ENCODE measurements around the gene PTPRT. TPM values are rescaled to one million over a fixed set of nuclear protein-coding genes. Genes with fewer than 3 reads are reported as not detected.

Gene PTPRT
- total RNA-seq, 1 experiment from 2014 or later, result not detected

DNA sequence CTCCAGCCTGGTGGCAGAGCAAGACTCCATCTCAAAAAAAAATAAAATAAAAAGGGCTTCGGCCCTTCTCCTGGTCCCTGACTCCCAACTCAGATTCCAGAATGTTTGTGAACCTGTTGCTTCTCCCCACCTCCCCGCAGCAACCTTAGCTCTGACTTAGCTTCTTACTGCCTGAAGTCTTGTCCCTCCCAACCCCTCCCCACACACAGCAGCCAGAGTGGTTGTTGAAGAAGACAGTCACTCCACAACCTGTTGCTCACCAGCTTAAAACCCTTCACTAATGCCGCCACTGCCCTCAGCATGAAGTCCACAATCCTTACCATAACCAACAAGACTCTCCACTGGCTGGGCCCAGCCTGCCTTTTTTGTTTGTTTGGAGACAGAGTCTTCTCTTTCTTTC lies 6.5 kb upstream of the PTPRT start:
- ATAC-seq, result no peak
- H3K27me3 ChIP-seq (ENCODE audit: insufficient read depth, low read length), result peaks cover 3% of the 10 kb centered on the region; the same call in 1 of the 2 replicates
- ChIA-PET POLR2A (no interaction called here), CTCF (no interaction called here), RAD21 (ENCODE audit: low non-redundant PET in 1 of 2, low total read pairs in 2 of 2, uncharacterized antibody in 2 of 2, unreplicated experiment in 2 of 2) (no interaction called here)
- no peaks in the 10 kb centered on the region for H3K9me2 ChIP-seq (ENCODE audit: insufficient read depth)
- no peaks in the 10 kb centered on the region for H3K36me3 ChIP-seq (ENCODE audit: control insufficient read depth in 1 of 2, insufficient read depth in 2 of 2, low read length in 2 of 2)
- no peak overlapping the region for H3K27ac ChIP-seq (ENCODE audit: low read depth, low read length)
- no peaks in the 10 kb centered on the region for H3K4me1 ChIP-seq (ENCODE audit: control insufficient read depth in 1 of 2, insufficient read depth in 2 of 2, low read length in 2 of 2)
- no peaks in the 10 kb centered on the region for H3K9me3 ChIP-seq (ENCODE audit: control insufficient read depth in 1 of 2, insufficient read depth in 1 of 2, low read depth in 1 of 2, low read length in 2 of 2)
- TF ChIP-seq EGR1 (IDR thresholded peaks at IDR 0.05; ENCODE audit: low read depth), result no peak
- TF ChIP-seq CEBPB (IDR thresholded peaks at IDR 0.05; ENCODE audit: low read depth), result no peak
- no peak for TF ChIP-seq YY1 (IDR thresholded peaks at IDR 0.05; ENCODE audit: extremely low read depth, insufficient replicate concordance, low read depth, low read length)
- no peak overlapping the region for H3K4me3 ChIP-seq (replicated peaks in 1 of 2; ENCODE audit: low read depth in 1 of 2, low read length in 2 of 2)
- intact Hi-C loops (cut with micrococcal nuclease), result no loop called here
- no peaks in the 10 kb centered on the region for H3K79me2 ChIP-seq (ENCODE audit: insufficient read depth, low read length)
- DNase-seq (ENCODE audit: low read depth, low spot score), result no peak
- H2AFZ ChIP-seq (ENCODE audit: low read depth, low read length, poor library complexity, severe bottlenecking), result no peak overlapping the region
- BruUV-seq (replicated peaks), result no TSS peak
- H4K20me1 ChIP-seq (ENCODE audit: insufficient read depth), result no peaks in the 10 kb centered on the region
- no peak overlapping the region for H3K9ac ChIP-seq (ENCODE audit: low read length)
- H3K4me2 ChIP-seq (ENCODE audit: low read length), result no peak overlapping the region

DNA sequence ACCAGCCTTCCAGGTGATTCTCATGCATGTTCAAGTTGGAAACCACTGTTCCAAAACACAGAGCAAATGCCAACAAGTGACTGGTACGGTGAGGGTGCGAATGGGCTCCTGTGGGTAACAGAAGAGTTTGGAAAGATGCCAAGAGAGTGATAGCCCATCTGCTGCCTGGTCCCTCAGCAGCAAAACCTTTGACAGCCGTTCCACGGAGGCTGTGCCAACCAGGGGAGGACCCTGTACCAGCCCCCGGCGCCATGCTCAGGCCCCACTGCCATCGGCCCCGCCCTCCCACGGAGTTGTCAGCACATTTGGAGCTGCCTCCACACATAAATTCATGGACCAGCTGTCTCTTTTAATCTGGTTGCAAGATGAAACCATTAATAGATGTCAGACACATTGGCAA lies 4.4 kb upstream of the PTPRT start:
- H3K27me3 ChIP-seq (ENCODE audit: insufficient read depth, low read length), result no peaks in the 10 kb centered on the region
- H3K4me1 ChIP-seq (ENCODE audit: control insufficient read depth in 1 of 2, insufficient read depth in 2 of 2, low read length in 2 of 2), result no peaks in the 10 kb centered on the region
- H3K27ac ChIP-seq (ENCODE audit: low read depth, low read length), result no peak overlapping the region
- H3K9me2 ChIP-seq (ENCODE audit: insufficient read depth), result no peaks in the 10 kb centered on the region
- H4K20me1 ChIP-seq (ENCODE audit: insufficient read depth), result no peaks in the 10 kb centered on the region
- no TSS peak for BruUV-seq (replicated peaks)
- intact Hi-C loops (cut with micrococcal nuclease), result loop anchor here (5.0 kb wide), 1 partner anchor 213 kb away; no protein-coding TSS in a partner anchor
- no peaks in the 10 kb centered on the region for H3K9me3 ChIP-seq (ENCODE audit: control insufficient read depth in 1 of 2, insufficient read depth in 1 of 2, low read depth in 1 of 2, low read length in 2 of 2)
- no peaks in the 10 kb centered on the region for H3K79me2 ChIP-seq (ENCODE audit: insufficient read depth, low read length)
- ChIA-PET POLR2A (no interaction called here), CTCF (no interaction called here), RAD21 (ENCODE audit: low non-redundant PET in 1 of 2, low total read pairs in 2 of 2, uncharacterized antibody in 2 of 2, unreplicated experiment in 2 of 2) (no interaction called here)
- H3K36me3 ChIP-seq (ENCODE audit: control insufficient read depth in 1 of 2, insufficient read depth in 2 of 2, low read length in 2 of 2), result no peaks in the 10 kb centered on the region
- ATAC-seq, result no peak
- H2AFZ ChIP-seq (ENCODE audit: low read depth, low read length, poor library complexity, severe bottlenecking), result no peak overlapping the region
- DNase-seq (ENCODE audit: low read depth, low spot score), result no peak
- H3K9ac ChIP-seq (ENCODE audit: low read length), result no peak overlapping the region
- no peak overlapping the region for H3K4me3 ChIP-seq (replicated peaks in 1 of 2; ENCODE audit: low read depth in 1 of 2, low read length in 2 of 2)
- no peak overlapping the region for H3K4me2 ChIP-seq (ENCODE audit: low read length)
- TF ChIP-seq SP1 (IDR thresholded peaks at IDR 0.05; ENCODE audit: low read depth), result no peak
- no peak for TF ChIP-seq CEBPB (IDR thresholded peaks at IDR 0.05; ENCODE audit: low read depth)
- TF ChIP-seq ZNF274 (IDR thresholded peaks at IDR 0.05; ENCODE audit: low read depth, low read length), result no peak

Data from HCT116 (cell line).